Right lobe of liver (tissue), 6 donors: ENCODE measurements around the gene PM20D2. TPM values are rescaled to one million over a fixed set of nuclear protein-coding genes. Genes with fewer than 3 reads are reported as not detected.

Source experiments
- ATAC-seq, 4 donors: fragments of 200-7000 bp; cut with Tn5 transposase; one replicate each; pipeline ENCODE4 v1.9.1; 2020; ENCODE audit warnings: mild to moderate bottlenecking in 4 of 4, moderate library complexity in 4 of 4
- DNase-seq, 3 donors: peaks; one replicate each; pipeline ENCODE4 v3.0.0-alpha.2; 2020
- H3K27ac ChIP-seq, 3 donors: fragments of 200-600 bp; one replicate each; pipeline ENCODE4 v1.8.0; 2022
- H3K27me3 ChIP-seq, 2 donors: fragments of 200-600 bp; one replicate each; pipeline ENCODE4 v1.8.0; 2022
- H3K36me3 ChIP-seq, 4 donors: fragments of 200-600 bp; sonication (generic) in 1 of 4; one replicate each; pipeline versions ENCODE4 v1.5.1 to v1.8.0; 2017 to 2022; ENCODE audit warnings: control low read depth in 1 of 4
- H3K4me1 ChIP-seq, 4 donors: fragments of 200-600 bp; sonication (generic) in 1 of 4; one replicate each; pipeline versions ENCODE4 v1.5.1 to v1.8.0; 2017 to 2022; ENCODE audit warnings: control low read depth in 1 of 4
- H3K4me3 ChIP-seq, 3 donors: fragments of 200-600 bp; one replicate each; pipeline ENCODE4 v1.8.0; 2022
- H3K9me3 ChIP-seq, 4 donors: fragments of 200-600 bp; sonication (generic) in 1 of 4; one replicate each; pipeline versions ENCODE4 v1.5.1 to v1.8.0; 2017 to 2022; ENCODE audit warnings: control low read depth in 1 of 4
- POLR2A ChIP-seq: fragments of 450-650 bp; IDR thresholded peaks from one replicate; pipeline ENCODE4 v1.6.1; 2017; ENCODE audit warnings: antibody characterized with exemption, mild to moderate bottlenecking
- WGBS: methylation state at CpG from one replicate; pipeline ENCODE4 v1.1.6; 2018; ENCODE audit warnings: low coverage, low lambda C conversion rate; ENCODE audit not compliant: insufficient coverage; ENCODE audit errors: missing lambda C conversion rate; 5-methylcytosine and 5-hydroxymethylcytosine counted together
- intact Hi-C, 2 donors: fragments of 100-400 bp; cut with DNase I; formaldehyde crosslinking; loops; one replicate each; pipeline versions ENCODE4 v1.11.2 to v1.14.1; 2022
- total RNA-seq, 6 experiments: library from RNA; depleted of rRNA in 2 of 6; stranded (reverse); fragments of >200 nt in 2 of 6; fragmentation: NEBNext Ultra II Directional in 3 of 6; extraction: Animal tissue kit (Norgen Biotek cat#: 25700) in 3 of 6; gene quantifications; one replicate each; pipeline versions ENCODE4 v1.1.0 to v1.2.4, GENCODE V29; 2016 to 2023
- TF ChIP-seq, protein P1 (sequence below), 4 donors: fragments of 200-600 bp in 3 of 4; fragments of 450-650 bp in 1 of 4; IDR thresholded peaks; one replicate each; pipeline versions ENCODE4 v1.5.1 to v1.8.0; 2016 to 2022; ENCODE audit warnings: antibody characterized with exemption in 4 of 4, mild to moderate bottlenecking in 2 of 4
- donor health status: DM: no; HTN: yes; CAD: no.
- donor health status: DM: no; HTN: no; CAD: no.
- donor health status: DM: no; HTN: no; CAD: no.
- donor health status: DM: no; HTN: yes; CAD: no.
- donor health status: DM: no; HTN: yes; CAD: no.

Gene PM20D2
- total RNA-seq, 6 experiments from 2014 or later, result 2.4 to 6.1 (median 4.5) TPM

DNA sequence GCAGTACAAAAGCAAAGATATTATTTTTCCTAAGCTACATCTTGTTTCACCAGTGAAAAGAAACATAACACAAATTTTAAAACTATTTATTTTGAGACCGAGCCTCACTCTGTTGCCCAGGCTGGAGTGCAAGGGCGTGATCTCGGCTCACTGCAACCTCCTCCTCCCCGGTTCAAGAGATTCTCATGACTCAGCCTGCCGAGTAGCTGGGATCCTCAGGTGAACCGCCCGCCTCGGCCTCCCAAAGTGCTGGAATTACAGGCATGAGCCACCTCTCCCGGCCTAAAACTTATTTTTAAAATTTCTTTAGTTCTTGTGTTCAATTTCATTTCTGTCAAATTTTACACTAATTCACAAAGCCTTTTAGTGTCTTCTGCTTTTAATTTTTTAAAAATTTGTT, 33.9 kb upstream of the PM20D2 start:
- no peak overlapping the region for H3K27ac ChIP-seq
- TF ChIP-seq POLR2A, result no peak
- TF ChIP-seq, protein P1, sequence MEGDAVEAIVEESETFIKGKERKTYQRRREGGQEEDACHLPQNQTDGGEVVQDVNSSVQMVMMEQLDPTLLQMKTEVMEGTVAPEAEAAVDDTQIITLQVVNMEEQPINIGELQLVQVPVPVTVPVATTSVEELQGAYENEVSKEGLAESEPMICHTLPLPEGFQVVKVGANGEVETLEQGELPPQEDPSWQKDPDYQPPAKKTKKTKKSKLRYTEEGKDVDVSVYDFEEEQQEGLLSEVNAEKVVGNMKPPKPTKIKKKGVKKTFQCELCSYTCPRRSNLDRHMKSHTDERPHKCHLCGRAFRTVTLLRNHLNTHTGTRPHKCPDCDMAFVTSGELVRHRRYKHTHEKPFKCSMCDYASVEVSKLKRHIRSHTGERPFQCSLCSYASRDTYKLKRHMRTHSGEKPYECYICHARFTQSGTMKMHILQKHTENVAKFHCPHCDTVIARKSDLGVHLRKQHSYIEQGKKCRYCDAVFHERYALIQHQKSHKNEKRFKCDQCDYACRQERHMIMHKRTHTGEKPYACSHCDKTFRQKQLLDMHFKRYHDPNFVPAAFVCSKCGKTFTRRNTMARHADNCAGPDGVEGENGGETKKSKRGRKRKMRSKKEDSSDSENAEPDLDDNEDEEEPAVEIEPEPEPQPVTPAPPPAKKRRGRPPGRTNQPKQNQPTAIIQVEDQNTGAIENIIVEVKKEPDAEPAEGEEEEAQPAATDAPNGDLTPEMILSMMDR (IDR thresholded peaks at IDR 0.05), result no peak
- no peaks in the 10 kb centered on the region for H3K27me3 ChIP-seq
- no peaks in the 10 kb centered on the region for H3K4me1 ChIP-seq
- no peaks in the 10 kb centered on the region for H3K36me3 ChIP-seq
- no peak for DNase-seq
- no peak overlapping the region for H3K4me3 ChIP-seq
- intact Hi-C loops, result loop anchor here in 1 of 2 donors (10.0 kb wide), 1 partner anchor 133 kb away; no protein-coding TSS in a partner anchor
- WGBS, result 95% methylated on average over 9 of the region's 9 CpGs
- H3K9me3 ChIP-seq, result no peaks in the 10 kb centered on the region
- ATAC-seq, result no peak

DNA sequence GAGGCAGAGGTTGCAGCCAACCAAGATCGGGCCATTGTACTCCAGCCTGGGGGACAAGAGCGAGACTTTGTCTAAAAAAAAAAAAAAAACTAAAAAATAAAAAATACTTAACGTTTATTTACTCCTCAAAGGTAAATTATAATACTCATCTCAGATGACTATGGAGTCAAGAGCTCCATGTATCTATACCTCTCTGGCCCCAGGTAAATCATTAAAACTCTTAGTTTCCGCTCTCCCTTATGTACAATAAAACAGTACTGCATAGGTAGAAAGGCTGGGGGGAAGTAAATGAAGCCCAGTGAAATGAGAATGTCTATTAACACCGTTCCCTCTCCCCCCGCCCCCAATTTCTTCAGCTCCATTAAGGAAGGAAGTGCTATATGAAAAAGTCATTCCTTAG, 29.2 kb upstream of the PM20D2 start:
- Histone ChIP-seq H3K36me3 (no peaks in the 10 kb centered on the region), H3K27ac (no peak overlapping the region), H3K27me3 (no peaks in the 10 kb centered on the region), H3K4me3 (peak overlapping the region in 1 of 3 donors; percentile 61), H3K9me3 (no peaks in the 10 kb centered on the region), H3K4me1 (no peaks in the 10 kb centered on the region)
- whole genome bisulfite sequencing, result 76% methylated on average over 6 of the region's 6 CpGs
- ATAC-seq (no peak), DNase-seq (no peak)
- TF ChIP-seq, protein P1 (IDR thresholded peaks at IDR 0.05), result no peak
- no peak for TF ChIP-seq POLR2A
- intact Hi-C loops, result loop anchor here in 1 of 2 donors (10.0 kb wide), 1 partner anchor 128 kb away; no protein-coding TSS in a partner anchor

DNA sequence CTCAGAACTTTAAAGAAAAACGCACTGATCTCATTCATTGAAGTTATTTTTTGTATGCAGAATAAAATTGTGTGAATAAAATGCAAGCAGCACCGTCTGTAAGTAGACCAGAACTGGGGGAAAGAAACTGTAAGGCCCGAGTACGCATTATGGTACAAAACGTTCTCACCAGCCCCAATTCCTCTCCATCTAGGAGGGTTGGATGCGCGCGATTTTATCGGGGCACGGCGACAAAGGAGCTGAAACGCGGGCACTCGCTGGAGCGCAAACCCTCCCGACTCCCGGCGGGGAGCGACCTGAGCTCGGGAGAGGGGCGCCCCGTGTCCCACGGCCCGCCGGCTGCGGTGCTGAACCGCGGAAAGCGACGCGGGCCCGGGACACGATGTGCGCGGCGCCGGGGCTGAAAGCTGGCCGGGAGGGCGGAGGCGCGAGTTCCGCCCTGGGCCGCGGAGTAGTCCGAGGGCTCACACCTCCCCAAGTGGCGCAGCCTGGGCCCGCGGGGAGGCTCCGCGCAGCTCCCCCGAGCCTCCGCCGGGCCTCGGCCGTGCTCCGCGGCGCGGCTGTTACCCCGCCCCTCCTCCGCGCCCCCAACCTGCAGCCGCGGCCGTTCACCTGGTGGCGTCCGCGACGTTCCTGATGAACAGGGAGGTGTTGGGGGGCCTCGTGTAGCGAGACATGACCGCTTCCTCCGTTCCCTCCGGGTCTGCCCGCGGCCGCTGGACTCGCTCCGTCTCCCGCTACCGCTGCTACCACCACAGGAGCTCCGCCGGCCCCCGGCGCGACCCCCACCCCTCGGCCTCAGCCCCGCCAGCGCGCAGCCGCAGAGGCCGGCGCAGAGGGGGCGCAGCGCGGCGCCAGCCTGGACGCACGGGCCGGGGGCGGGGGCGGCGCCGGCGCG, 28.4 kb upstream of the PM20D2 start, which contains the start of gene SRSF12:
Gene SRSF12, minus strand, starts transcription at position 861 of the 898 bp plus-strand sequence. Its CDS starts 184 bp downstream, at position 677.
- peak within 1 kb of the TSS; percentile 50 to 61 (median 61) for H3K4me3 ChIP-seq
- ATAC-seq (peak; percentile 72 to 93 (median 90)), DNase-seq (peak; percentile 56 to 65 (median 64))
- H3K27me3 ChIP-seq, result no peaks in the 10 kb centered on the region
- no peaks in the 10 kb centered on the region for H3K36me3 ChIP-seq
- WGBS, result 1% methylated on average over 45 of the region's 106 CpGs
- no peaks in the 10 kb centered on the region for H3K9me3 ChIP-seq
- intact Hi-C loops, result loop anchor here in 1 of 2 donors (10.0 kb wide), 1 partner anchor 127 kb away; no protein-coding TSS in a partner anchor
- peak within 1 kb of the TSS in 1 of 3 donors; percentile 4 for H3K27ac ChIP-seq
- TF ChIP-seq, protein P1 (IDR thresholded peaks at IDR 0.05), result no peak
- TF ChIP-seq POLR2A, result no peak
- H3K4me1 ChIP-seq, result no peaks in the 10 kb centered on the region

DNA sequence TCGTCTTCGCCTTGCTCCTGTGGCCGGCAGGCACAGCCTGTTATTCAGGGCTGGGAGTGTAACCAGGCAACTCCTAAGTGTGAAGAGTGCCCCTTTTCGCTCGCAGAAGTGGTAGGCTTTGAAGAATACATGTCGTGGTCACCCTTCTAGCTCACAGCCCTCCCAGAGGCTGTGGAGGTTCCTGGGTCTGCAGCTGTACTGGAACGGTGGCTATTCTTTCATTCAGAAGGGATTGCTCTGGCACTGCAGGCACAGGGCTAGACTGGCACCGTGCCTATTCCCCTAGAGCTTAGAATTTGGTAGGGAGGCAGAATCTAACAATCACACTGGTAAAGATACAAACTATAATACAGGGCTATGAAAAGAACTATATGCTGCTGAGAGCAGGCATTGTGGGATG, 26.9 kb upstream of the PM20D2 start:
- Histone ChIP-seq H3K27me3 (no peaks in the 10 kb centered on the region), H3K4me1 (no peaks in the 10 kb centered on the region), H3K4me3 (no peak overlapping the region), H3K36me3 (no peaks in the 10 kb centered on the region), H3K9me3 (no peaks in the 10 kb centered on the region), H3K27ac (no peak overlapping the region)
- DNase-seq (no peak), ATAC-seq (no peak)
- TF ChIP-seq, protein P1 (IDR thresholded peaks at IDR 0.05), result no peak
- TF ChIP-seq POLR2A, result no peak
- WGBS, result 87% methylated on average over 6 of the region's 8 CpGs
- intact Hi-C loops, result loop anchor here in 1 of 2 donors (10.0 kb wide), 1 partner anchor 126 kb away; no protein-coding TSS in a partner anchor
